NB4 (cell line): ENCODE results near the gene PAM.

Experiments
- CTCF ChIP-seq: IDR thresholded peaks from one replicate; pipeline ENCODE4 v1.5.1; 2012; ENCODE audit warnings: low read depth, low read length
- POLR2A ChIP-seq: IDR thresholded peaks from 2 replicates; pipeline ENCODE4 v1.6.1; 2011; ENCODE audit warnings: mild to moderate bottlenecking; ENCODE audit not compliant: insufficient read length; ENCODE audit errors: extremely low read depth

GRCh38 chr5:102879741-102880140, 124.6 kb downstream of the PAM start:
- TF ChIP-seq CTCF (no peak), POLR2A (no peak)
